Endothelial cell of umbilical vein (primary cell): ENCODE data around the gene C3orf38. TPM values are rescaled to one million over a fixed set of nuclear protein-coding genes. Genes with fewer than 3 reads are reported as not detected.
"Not testable (repeated sequence)": the region's sequence is repeated elsewhere in the genome, so short reads cannot be mapped to it uniquely, and the experiment has no call there.

Experiments used
- BruUV-seq: library from RNA; stranded (reverse); fragments of 400-500 nt; replicated peaks from 2 replicates; lab custom pipeline; 2021; lab: Mats Ljungman, UMichigan
- CTCF ChIA-PET: fragments of 300-600, 350-600 bp; sonication (Branson Sonifier 250); formaldehyde crosslinking; loops from one replicate; lab custom pipeline; 2021; ENCODE audit warnings: antibody characterized with exemption, inconsistent platforms; lab: Charles Lee
- POLR2A ChIA-PET: fragments of 300-600, 350-600 bp; sonication (Branson Sonifier 250); formaldehyde crosslinking; loops from one replicate; lab custom pipeline; 2021; ENCODE audit warnings: antibody characterized with exemption, inconsistent platforms; lab: Charles Lee
- DNase-seq: peaks from one replicate; pipeline ENCODE4 v3.0.0-alpha.2; 2011; ENCODE audit warnings: low read depth, low spot score
- FAIRE-seq: peaks from 2 replicates; lab custom pipeline; 2011; peaks lifted over from hg19 to GRCh38; lab: Jason Lieb, UNC
- H2AFZ ChIP-seq: 2 replicates; pipeline ENCODE4 v1.6.0; 2012; ENCODE audit warnings: low read depth, low read length, control low read depth, inconsistent platforms
- H3K27ac ChIP-seq: 2 replicates; pipeline ENCODE4 v1.5.1; 2011; ENCODE audit warnings: low read depth, mild to moderate bottlenecking, control low read depth, low read length, moderate library complexity; ENCODE audit not compliant: insufficient read depth
- H3K27me3 ChIP-seq, 2 experiments: 2 replicates each; pipeline versions ENCODE4 v1.6.0 to v1.6.1; 2011; ENCODE audit warnings: low read length in 2 of 2, mixed read lengths in 1 of 2; ENCODE audit not compliant: control insufficient read depth in 2 of 2, insufficient read depth in 2 of 2
- H3K36me3 ChIP-seq, 2 experiments: 2 replicates in 1 of 2; 3 replicates in 1 of 2; pipeline ENCODE4 v1.5.1; 2011; ENCODE audit warnings: low read length in 2 of 2, mild to moderate bottlenecking in 1 of 2, moderate library complexity in 1 of 2; ENCODE audit not compliant: control insufficient read depth in 2 of 2, insufficient read depth in 2 of 2; ENCODE audit errors: extremely low read depth in 1 of 2
- H3K4me1 ChIP-seq: 3 replicates; pipeline ENCODE4 v1.5.1; 2011; ENCODE audit warnings: mild to moderate bottlenecking, low read length; ENCODE audit not compliant: control insufficient read depth, insufficient read depth; ENCODE audit errors: extremely low read depth
- H3K4me2 ChIP-seq: 2 replicates; pipeline ENCODE4 v1.6.1; 2011; ENCODE audit warnings: low read length, control low read depth, mixed read lengths; ENCODE audit not compliant: insufficient read depth
- H3K4me3 ChIP-seq, 3 experiments: fragments of 200-600 bp in 1 of 3; sonication (generic), shearing (Covaris generic) in 1 of 3; replicated peaks in 1 of 3; 2 replicates each; pipeline ENCODE4 v1.5.1; 2011 to 2016; ENCODE audit warnings: control low read depth in 3 of 3, low read length in 3 of 3, mild to moderate bottlenecking in 2 of 3, inconsistent platforms in 1 of 3, low read depth in 1 of 3, moderate library complexity in 1 of 3; ENCODE audit not compliant: insufficient read depth in 1 of 3
- H3K79me2 ChIP-seq: 2 replicates; pipeline ENCODE4 v1.6.0; 2012; ENCODE audit warnings: low read length, inconsistent platforms; ENCODE audit not compliant: control insufficient read depth, insufficient read depth
- H3K9ac ChIP-seq: replicated peaks from 2 replicates; pipeline ENCODE3; 2011; ENCODE audit warnings: low read length, control low read depth; ENCODE audit not compliant: insufficient read depth; ENCODE audit errors: extremely low read depth
- H3K9me1 ChIP-seq: replicated peaks from 3 replicates; pipeline ENCODE4 v1.6.0; 2011; ENCODE audit warnings: mild to moderate bottlenecking, low read length; ENCODE audit not compliant: control insufficient read depth, insufficient read depth; ENCODE audit errors: extremely low read depth
- H3K9me3 ChIP-seq: replicated peaks from 2 replicates; pipeline ENCODE4 v1.5.1; 2012; ENCODE audit warnings: low read length, inconsistent platforms; ENCODE audit not compliant: control insufficient read depth, insufficient read depth
- H4K20me1 ChIP-seq: replicated peaks from 2 replicates; pipeline ENCODE3; 2011; ENCODE audit warnings: mild to moderate bottlenecking, low read length; ENCODE audit not compliant: control insufficient read depth, insufficient read depth; ENCODE audit errors: extremely low read depth
- EZH2 ChIP-seq: IDR thresholded peaks from 2 replicates; pipeline ENCODE4 v1.6.1; 2012; ENCODE audit warnings: borderline replicate concordance, low read depth, mild to moderate bottlenecking, moderate library complexity, low read length, inconsistent platforms; ENCODE audit not compliant: severe bottlenecking
- FOS ChIP-seq: IDR thresholded peaks from 2 replicates; pipeline ENCODE4 v1.6.1; 2011; ENCODE audit warnings: mild to moderate bottlenecking, low read length, moderate library complexity, borderline replicate concordance; ENCODE audit not compliant: insufficient read depth
- GATA2 ChIP-seq: IDR thresholded peaks from 2 replicates; pipeline ENCODE4 v1.7.0; 2011; ENCODE audit warnings: low read depth, mild to moderate bottlenecking, moderate library complexity, mixed read lengths, low read length; ENCODE audit not compliant: insufficient read length, insufficient read depth
- JUN ChIP-seq: IDR thresholded peaks from 2 replicates; pipeline ENCODE4 v1.6.1; 2011; ENCODE audit warnings: borderline replicate concordance, low read depth; ENCODE audit not compliant: insufficient read length, insufficient read depth
- MAX ChIP-seq: IDR thresholded peaks from 2 replicates; pipeline ENCODE4 v1.6.1; 2011; ENCODE audit not compliant: insufficient read depth, insufficient read length
- MYC ChIP-seq: IDR thresholded peaks from one replicate; pipeline ENCODE4 v1.6.1; 2011; ENCODE audit warnings: mild to moderate bottlenecking, low read depth, low read length
- POLR2A ChIP-seq: IDR thresholded peaks from 2 replicates; pipeline ENCODE4 v1.6.1; 2012; ENCODE audit warnings: low read depth, mild to moderate bottlenecking, control low read depth, low read length
- POLR2AphosphoS5 ChIP-seq: IDR thresholded peaks from 2 replicates; pipeline ENCODE4 v1.6.1; 2012; ENCODE audit warnings: low read depth, mild to moderate bottlenecking, control low read depth, low read length, moderate library complexity; ENCODE audit not compliant: insufficient read depth
- dilution Hi-C: fragments of 300-500 bp; cut with MboI; formaldehyde crosslinking; loops from one replicate; pipeline ENCODE4 v1.15.0; 2019; ENCODE audit warnings: low sequenced_read_pairs; ENCODE audit not compliant: extremely low pct_ligation_motif_present
- intact Hi-C: fragments of 100-400 bp; cut with micrococcal nuclease; formaldehyde crosslinking; loops from one replicate; pipeline ENCODE4 v1.10.0; 2022
- polyA plus RNA-seq, 4 experiments: library from polyadenylated mRNA; depleted of rRNA in 3 of 4; stranded (reverse) in 3 of 4; unstranded in 1 of 4; fragments of >200 nt; gene quantifications; 2 replicates each; pipeline versions ENCODE4 v1.2.1 to v1.2.3, GENCODE V29; 2011 to 2012; ENCODE audit warnings: missing spikeins in 1 of 4
- total RNA-seq: library from RNA; stranded (reverse); gene quantifications from 2 replicates; pipeline ENCODE4 v1.2.3, GENCODE V29; 2021
- TF ChIP-seq, protein P1 (sequence below), 2 donors: IDR thresholded peaks; 1 replicate in 1 of 2; 2 replicates in 1 of 2; pipeline ENCODE4 v1.5.1; 2011; ENCODE audit warnings: low read length in 2 of 2, mild to moderate bottlenecking in 2 of 2, moderate library complexity in 2 of 2, control low read depth in 1 of 2, inconsistent platforms in 1 of 2, low read depth in 1 of 2; ENCODE audit not compliant: insufficient read depth in 1 of 2; ENCODE audit errors: extremely low read depth in 1 of 2

C3orf38 gene
- total and polyA plus RNA-seq, 2 donors (not counting 3 experiments of a cell fraction or from before 2014, with no cell fraction given): 5.2 to 17.9 TPM

DNA sequence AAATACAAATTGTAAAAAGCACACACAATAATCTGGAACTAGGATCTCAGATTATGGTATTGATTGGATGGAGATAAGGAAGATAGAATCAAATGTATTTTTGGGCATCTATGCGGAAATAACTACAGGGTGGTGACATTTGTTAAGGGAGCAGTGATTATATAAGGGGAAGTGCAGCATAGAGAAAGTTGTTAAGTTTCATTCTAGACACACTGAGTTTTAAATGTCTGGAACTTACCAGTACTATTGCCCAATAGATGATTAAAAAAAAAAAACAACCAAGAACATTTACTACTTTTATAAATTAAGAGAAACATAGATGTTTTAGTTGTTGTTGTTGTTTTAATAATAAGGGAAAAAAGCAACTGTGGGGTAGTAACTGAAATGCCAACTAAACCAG lies 32.1 kb upstream of the C3orf38 start:
- dilution Hi-C loops (no loop called here), intact Hi-C loops (no loop called here)
- Histone ChIP-seq H3K9ac (no peak overlapping the region), H3K4me1 (no peaks in the 10 kb centered on the region), H3K27ac (no peak overlapping the region), H3K4me2 (no peak overlapping the region), H4K20me1 (peaks cover 2% of the 10 kb centered on the region), H3K4me3 (no peak overlapping the region), H2AFZ (no peak overlapping the region), H3K36me3 (peaks cover 0 to 2% of the 10 kb centered on the region in 2 experiments), H3K9me1 (no peaks in the 10 kb centered on the region), H3K9me3 (no peaks in the 10 kb centered on the region), H3K79me2 (peaks cover 14% of the 10 kb centered on the region), H3K27me3 (no peaks in the 10 kb centered on the region)
- DNase-seq (no peak), FAIRE-seq (no peak)
- CTCF ChIA-PET: no interaction called here
- TF ChIP-seq MAX (no peak), MYC (no peak), POLR2AphosphoS5 (no peak), GATA2 (no peak), POLR2A (no peak), FOS (no peak), EZH2 (no peak), JUN (no peak)
- TF ChIP-seq, protein P1, sequence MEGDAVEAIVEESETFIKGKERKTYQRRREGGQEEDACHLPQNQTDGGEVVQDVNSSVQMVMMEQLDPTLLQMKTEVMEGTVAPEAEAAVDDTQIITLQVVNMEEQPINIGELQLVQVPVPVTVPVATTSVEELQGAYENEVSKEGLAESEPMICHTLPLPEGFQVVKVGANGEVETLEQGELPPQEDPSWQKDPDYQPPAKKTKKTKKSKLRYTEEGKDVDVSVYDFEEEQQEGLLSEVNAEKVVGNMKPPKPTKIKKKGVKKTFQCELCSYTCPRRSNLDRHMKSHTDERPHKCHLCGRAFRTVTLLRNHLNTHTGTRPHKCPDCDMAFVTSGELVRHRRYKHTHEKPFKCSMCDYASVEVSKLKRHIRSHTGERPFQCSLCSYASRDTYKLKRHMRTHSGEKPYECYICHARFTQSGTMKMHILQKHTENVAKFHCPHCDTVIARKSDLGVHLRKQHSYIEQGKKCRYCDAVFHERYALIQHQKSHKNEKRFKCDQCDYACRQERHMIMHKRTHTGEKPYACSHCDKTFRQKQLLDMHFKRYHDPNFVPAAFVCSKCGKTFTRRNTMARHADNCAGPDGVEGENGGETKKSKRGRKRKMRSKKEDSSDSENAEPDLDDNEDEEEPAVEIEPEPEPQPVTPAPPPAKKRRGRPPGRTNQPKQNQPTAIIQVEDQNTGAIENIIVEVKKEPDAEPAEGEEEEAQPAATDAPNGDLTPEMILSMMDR (IDR thresholded peaks at IDR 0.05; ENCODE audit: extremely low read depth in 1 of 2, insufficient read depth in 1 of 2, low read depth in 1 of 2, low read length in 2 of 2): no peak
- POLR2A ChIA-PET: no interaction called here
- no TSS peak for BruUV-seq

DNA sequence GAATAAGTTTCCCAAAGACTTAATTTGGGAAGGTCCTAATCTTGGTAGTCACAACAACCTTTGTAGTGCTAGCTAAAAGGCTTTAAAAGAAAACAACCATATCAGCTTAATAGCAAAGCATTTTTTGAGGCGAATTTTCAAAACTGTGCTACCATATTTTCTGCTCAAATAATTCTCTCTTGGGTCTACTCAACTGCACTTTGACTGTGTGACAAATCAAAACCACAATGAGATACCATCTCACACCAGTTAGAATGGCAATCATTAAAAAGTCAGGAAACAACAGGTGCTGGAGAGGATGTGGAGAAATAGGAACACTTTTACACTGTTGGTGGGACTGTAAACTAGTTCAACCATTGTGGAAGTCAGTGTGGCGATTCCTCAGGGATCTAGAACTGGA lies 31.2 kb upstream of the C3orf38 start:
- intact Hi-C loops, H3K4me3 ChIP-seq, DNase-seq, H4K20me1 ChIP-seq, BruUV-seq, POLR2A ChIA-PET, H3K4me2 ChIP-seq, H3K27me3 ChIP-seq, dilution Hi-C loops, H3K9me3 ChIP-seq, CTCF ChIA-PET, H2AFZ ChIP-seq, H3K9me1 ChIP-seq, H3K27ac ChIP-seq, FAIRE-seq, H3K9ac ChIP-seq, H3K36me3 ChIP-seq, H3K4me1 ChIP-seq: not testable (repeated sequence)
- peaks cover 15% of the 10 kb centered on the region for H3K79me2 ChIP-seq
